ENCODE measurements around the gene SH3TC1.

GRCh38 chr4:8265171-8265929, 66.3 kb downstream of the SH3TC1 start:
- no peak for TF ChIP-seq RAD21 (IDR thresholded peaks at IDR 0.05)
- TF ChIP-seq CTCF (IDR thresholded peaks at IDR 0.05; ENCODE audit: low read depth, low read length, missing input control), result no peak
